HepG2 (cell line): ENCODE data around the gene WASF1. TPM values are rescaled to one million over a fixed set of nuclear protein-coding genes. Genes with fewer than 3 reads are reported as not detected.
A peak's percentile ranks its signal among the peaks of the same experiment; 100 is the strongest.

ENCODE experiments used
- MEIS2 ChIP-seq: sonication (generic); formaldehyde crosslinking; IDR thresholded peaks from 2 replicates; pipeline ENCODE4 v1.9.0; 2021; ENCODE audit warnings: mild to moderate bottlenecking, missing genetic modification reagents
- ZIK1 ChIP-seq: sonication (generic); formaldehyde crosslinking; IDR thresholded peaks from 2 replicates; pipeline ENCODE4 v1.5.0; 2020; ENCODE audit warnings: mild to moderate bottlenecking, low read depth, missing genetic modification reagents, borderline replicate concordance
- ZNF124 ChIP-seq: sonication (generic); formaldehyde crosslinking; IDR thresholded peaks from 2 replicates; pipeline ENCODE4 v1.4.0; 2020; ENCODE audit warnings: missing genetic modification reagents
- ZNF713 ChIP-seq: sonication (generic); formaldehyde crosslinking; IDR thresholded peaks from 2 replicates; pipeline ENCODE4 v1.4.0; 2020; ENCODE audit warnings: mild to moderate bottlenecking, missing genetic modification reagents
- polyA plus RNA-seq, 8 experiments: library from polyadenylated mRNA; depleted of rRNA in 3 of 8; stranded (reverse) in 7 of 8; unstranded in 1 of 8; fragments of >200 nt; fragmentation: Illumina TruSeq in 4 of 8; extraction: Trizol in 4 of 8; gene quantifications; 2 replicates each; pipeline versions ENCODE4 v1.2.1 to v1.2.3, GENCODE V29; 2011 to 2016; ENCODE audit warnings: low read depth in 4 of 8, missing spikeins in 1 of 8, mixed read lengths in 1 of 8; ENCODE audit not compliant: insufficient read depth in 1 of 8
- total RNA-seq, 5 experiments: library from RNA; depleted of rRNA; stranded (reverse); fragments of >200 nt; fragmentation: Illumina TruSeq; extraction: Trizol; gene quantifications; 2 replicates each; pipeline ENCODE4 v1.2.3, GENCODE V29; 2016; ENCODE audit warnings: low read depth in 1 of 5
- TF ChIP-seq, protein P1 (sequence below): sonication (generic); formaldehyde crosslinking; IDR thresholded peaks from 2 replicates; pipeline ENCODE4 v1.4.0; 2020; ENCODE audit warnings: mild to moderate bottlenecking, missing genetic modification reagents
- TF ChIP-seq, protein P2 (sequence below): sonication (generic); formaldehyde crosslinking; conservative IDR thresholded peaks from 2 replicates; pipeline ENCODE4 v1.8.0; 2022; ENCODE audit warnings: mild to moderate bottlenecking, moderate library complexity, missing genetic modification reagents

Gene WASF1
- total and polyA plus RNA-seq, 2 of the 13 experiments (the other 11 are each of a cell fraction or from before 2014, with no cell fraction given): 8.5 to 17.3 TPM

DNA sequence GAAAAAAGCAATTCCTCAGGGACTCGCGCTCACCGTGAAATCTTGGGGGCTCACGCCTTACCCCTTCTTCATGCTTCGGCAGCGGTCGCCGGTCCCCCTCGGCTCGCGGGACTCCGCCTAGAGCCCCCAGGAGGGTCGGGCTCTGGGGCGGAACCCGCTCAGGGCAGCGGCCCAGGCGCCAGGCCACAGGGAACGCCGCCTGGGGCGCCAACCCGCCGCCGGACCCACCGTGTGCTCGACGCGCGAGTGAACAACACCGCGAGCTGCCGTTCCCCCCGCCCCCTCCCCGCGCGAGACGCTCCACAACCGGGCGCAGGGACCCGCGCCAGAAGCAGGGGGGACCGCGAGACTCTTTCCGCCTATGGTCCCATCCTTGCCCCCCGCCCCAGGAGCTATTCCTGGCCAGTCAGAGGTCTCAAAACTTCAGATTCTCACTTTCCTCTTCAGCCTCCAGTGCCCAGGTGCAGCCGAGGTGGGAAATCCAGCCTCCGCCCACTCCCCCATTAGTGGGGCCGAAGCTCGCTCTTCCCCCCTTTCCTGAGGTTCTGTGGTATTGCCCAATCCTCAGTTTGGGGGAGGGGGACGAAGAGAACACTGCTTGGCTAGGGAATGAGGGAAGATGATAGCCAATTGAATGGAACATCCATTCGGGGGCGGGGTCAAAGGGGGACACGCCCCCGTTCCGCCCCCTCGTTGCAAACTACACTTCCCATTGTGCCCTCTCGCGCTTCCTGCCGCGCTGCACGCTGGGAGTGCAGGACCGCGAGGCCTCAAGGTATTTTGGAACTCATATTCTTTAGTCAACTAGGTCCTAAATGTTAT, at the start of gene WASF1 (continued):
- TF ChIP-seq, protein P1, sequence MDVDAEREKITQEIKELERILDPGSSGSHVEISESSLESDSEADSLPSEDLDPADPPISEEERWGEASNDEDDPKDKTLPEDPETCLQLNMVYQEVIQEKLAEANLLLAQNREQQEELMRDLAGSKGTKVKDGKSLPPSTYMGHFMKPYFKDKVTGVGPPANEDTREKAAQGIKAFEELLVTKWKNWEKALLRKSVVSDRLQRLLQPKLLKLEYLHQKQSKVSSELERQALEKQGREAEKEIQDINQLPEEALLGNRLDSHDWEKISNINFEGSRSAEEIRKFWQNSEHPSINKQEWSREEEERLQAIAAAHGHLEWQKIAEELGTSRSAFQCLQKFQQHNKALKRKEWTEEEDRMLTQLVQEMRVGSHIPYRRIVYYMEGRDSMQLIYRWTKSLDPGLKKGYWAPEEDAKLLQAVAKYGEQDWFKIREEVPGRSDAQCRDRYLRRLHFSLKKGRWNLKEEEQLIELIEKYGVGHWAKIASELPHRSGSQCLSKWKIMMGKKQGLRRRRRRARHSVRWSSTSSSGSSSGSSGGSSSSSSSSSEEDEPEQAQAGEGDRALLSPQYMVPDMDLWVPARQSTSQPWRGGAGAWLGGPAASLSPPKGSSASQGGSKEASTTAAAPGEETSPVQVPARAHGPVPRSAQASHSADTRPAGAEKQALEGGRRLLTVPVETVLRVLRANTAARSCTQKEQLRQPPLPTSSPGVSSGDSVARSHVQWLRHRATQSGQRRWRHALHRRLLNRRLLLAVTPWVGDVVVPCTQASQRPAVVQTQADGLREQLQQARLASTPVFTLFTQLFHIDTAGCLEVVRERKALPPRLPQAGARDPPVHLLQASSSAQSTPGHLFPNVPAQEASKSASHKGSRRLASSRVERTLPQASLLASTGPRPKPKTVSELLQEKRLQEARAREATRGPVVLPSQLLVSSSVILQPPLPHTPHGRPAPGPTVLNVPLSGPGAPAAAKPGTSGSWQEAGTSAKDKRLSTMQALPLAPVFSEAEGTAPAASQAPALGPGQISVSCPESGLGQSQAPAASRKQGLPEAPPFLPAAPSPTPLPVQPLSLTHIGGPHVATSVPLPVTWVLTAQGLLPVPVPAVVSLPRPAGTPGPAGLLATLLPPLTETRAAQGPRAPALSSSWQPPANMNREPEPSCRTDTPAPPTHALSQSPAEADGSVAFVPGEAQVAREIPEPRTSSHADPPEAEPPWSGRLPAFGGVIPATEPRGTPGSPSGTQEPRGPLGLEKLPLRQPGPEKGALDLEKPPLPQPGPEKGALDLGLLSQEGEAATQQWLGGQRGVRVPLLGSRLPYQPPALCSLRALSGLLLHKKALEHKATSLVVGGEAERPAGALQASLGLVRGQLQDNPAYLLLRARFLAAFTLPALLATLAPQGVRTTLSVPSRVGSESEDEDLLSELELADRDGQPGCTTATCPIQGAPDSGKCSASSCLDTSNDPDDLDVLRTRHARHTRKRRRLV (CRISPR knock-in tag): peak; percentile 33; the same call in 1 of the 2 replicates
- 0 out of 2 replicates have a peak, but pooled peaks have one; percentile 48 for TF ChIP-seq ZNF713 (CRISPR knock-in tag)
- TF ChIP-seq, protein P2, sequence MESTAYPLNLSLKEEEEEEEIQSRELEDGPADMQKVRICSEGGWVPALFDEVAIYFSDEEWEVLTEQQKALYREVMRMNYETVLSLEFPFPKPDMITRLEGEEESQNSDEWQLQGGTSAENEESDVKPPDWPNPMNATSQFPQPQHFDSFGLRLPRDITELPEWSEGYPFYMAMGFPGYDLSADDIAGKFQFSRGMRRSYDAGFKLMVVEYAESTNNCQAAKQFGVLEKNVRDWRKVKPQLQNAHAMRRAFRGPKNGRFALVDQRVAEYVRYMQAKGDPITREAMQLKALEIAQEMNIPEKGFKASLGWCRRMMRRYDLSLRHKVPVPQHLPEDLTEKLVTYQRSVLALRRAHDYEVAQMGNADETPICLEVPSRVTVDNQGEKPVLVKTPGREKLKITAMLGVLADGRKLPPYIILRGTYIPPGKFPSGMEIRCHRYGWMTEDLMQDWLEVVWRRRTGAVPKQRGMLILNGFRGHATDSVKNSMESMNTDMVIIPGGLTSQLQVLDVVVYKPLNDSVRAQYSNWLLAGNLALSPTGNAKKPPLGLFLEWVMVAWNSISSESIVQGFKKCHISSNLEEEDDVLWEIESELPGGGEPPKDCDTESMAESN: no peak
- 0 out of 2 replicates have a peak, but pooled peaks have one; percentile 26 for TF ChIP-seq ZNF124 (CRISPR knock-in tag)
- TF ChIP-seq MEIS2 (CRISPR knock-in tag): peak; percentile 56; the same call in 1 of the 2 replicates
- TF ChIP-seq ZIK1: no peak
